Endothelial cell (in vitro differentiated cells): Measurements from ENCODE around the gene PLD2. TPM values are rescaled to one million over a fixed set of nuclear protein-coding genes. Genes with fewer than 3 reads are reported as not detected.

Source experiments
- DNase-seq: peaks from one replicate; pipeline ENCODE4 v3.0.0; 2021; ENCODE audit warnings: low spot score
- H3K27ac Mint-ChIP-seq: one replicate; pipeline ENCODE4 v1.8.0; 2021; ENCODE audit warnings: mixed read lengths, inconsistent platforms; ENCODE audit not compliant: unreplicated experiment
- H3K27me3 Mint-ChIP-seq: one replicate; pipeline ENCODE4 v1.8.0; 2021; ENCODE audit warnings: mild to moderate bottlenecking, moderate library complexity, mixed read lengths, inconsistent platforms; ENCODE audit not compliant: unreplicated experiment
- H3K36me3 Mint-ChIP-seq: one replicate; pipeline ENCODE4 v1.8.0; 2021; ENCODE audit warnings: mild to moderate bottlenecking, low read depth, mixed read lengths, inconsistent platforms; ENCODE audit not compliant: unreplicated experiment
- H3K4me1 Mint-ChIP-seq: one replicate; pipeline ENCODE4 v1.8.0; 2021; ENCODE audit warnings: mild to moderate bottlenecking, mixed read lengths, inconsistent platforms; ENCODE audit not compliant: unreplicated experiment
- H3K4me3 Mint-ChIP-seq: one replicate; pipeline ENCODE4 v1.8.0; 2021; ENCODE audit warnings: mild to moderate bottlenecking, mixed read lengths, inconsistent platforms; ENCODE audit not compliant: unreplicated experiment
- H3K9me3 Mint-ChIP-seq: one replicate; pipeline ENCODE4 v1.8.0; 2021; ENCODE audit warnings: mixed read lengths, inconsistent platforms; ENCODE audit not compliant: unreplicated experiment
- total RNA-seq: library from RNA; stranded (reverse); fragmentation: NEBNext Ultra II Directional; extraction: Animal tissue kit (Norgen Biotek cat#: 25700); gene quantifications from one replicate; pipeline ENCODE4 v1.2.1, GENCODE V29; 2021; ENCODE audit not compliant: unreplicated experiment
- TF ChIP-seq, protein P1 (sequence below): fragments of 200-600 bp; sonication (generic); IDR thresholded peaks from one replicate; pipeline ENCODE4 v1.5.0; 2021; ENCODE audit warnings: antibody characterized with exemption; ENCODE audit not compliant: unreplicated experiment

Gene PLD2
- total RNA-seq, 1 donor from 2014 or later = 86.5 TPM

GRCh38 chr17:4870855-4871254, 63.9 kb downstream of the PLD2 start:
- no peak for DNase-seq
- no peak overlapping the region for H3K27ac Mint-ChIP-seq
- H3K36me3 Mint-ChIP-seq = peaks cover 20% of the 10 kb centered on the region
- TF ChIP-seq, protein P1, sequence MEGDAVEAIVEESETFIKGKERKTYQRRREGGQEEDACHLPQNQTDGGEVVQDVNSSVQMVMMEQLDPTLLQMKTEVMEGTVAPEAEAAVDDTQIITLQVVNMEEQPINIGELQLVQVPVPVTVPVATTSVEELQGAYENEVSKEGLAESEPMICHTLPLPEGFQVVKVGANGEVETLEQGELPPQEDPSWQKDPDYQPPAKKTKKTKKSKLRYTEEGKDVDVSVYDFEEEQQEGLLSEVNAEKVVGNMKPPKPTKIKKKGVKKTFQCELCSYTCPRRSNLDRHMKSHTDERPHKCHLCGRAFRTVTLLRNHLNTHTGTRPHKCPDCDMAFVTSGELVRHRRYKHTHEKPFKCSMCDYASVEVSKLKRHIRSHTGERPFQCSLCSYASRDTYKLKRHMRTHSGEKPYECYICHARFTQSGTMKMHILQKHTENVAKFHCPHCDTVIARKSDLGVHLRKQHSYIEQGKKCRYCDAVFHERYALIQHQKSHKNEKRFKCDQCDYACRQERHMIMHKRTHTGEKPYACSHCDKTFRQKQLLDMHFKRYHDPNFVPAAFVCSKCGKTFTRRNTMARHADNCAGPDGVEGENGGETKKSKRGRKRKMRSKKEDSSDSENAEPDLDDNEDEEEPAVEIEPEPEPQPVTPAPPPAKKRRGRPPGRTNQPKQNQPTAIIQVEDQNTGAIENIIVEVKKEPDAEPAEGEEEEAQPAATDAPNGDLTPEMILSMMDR = no peak
- no peaks in the 10 kb centered on the region for H3K27me3 Mint-ChIP-seq
- H3K9me3 Mint-ChIP-seq = no peaks in the 10 kb centered on the region
- peaks cover 15% of the 10 kb centered on the region for H3K4me1 Mint-ChIP-seq
- H3K4me3 Mint-ChIP-seq = no peak overlapping the region

DNA sequence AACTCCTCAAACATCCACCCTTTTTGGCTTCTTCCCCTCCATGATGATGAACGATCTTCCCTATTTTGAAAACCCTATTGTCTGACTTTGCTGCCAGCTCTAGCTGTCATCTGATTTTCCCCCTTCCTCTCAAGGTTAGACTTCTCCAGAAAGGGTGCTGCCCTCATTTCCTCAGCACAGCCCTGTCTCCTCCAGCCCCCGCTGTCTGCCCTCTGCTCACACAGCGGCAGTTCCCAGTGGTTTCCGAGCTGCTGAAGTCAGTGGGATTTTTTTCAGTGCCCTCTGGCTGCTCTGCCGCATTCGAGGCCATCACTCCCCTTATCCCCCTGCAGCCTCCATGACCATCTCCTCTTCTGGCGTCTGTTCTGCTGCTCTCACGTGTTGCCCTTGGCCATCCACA, 65.8 kb downstream of the PLD2 start:
- Mint-ChIP-seq H3K36me3 (peaks cover 25% of the 10 kb centered on the region), H3K4me1 (peaks cover 20% of the 10 kb centered on the region), H3K4me3 (peak overlapping the region; percentile 43), H3K27me3 (peaks cover 1% of the 10 kb centered on the region), H3K9me3 (no peaks in the 10 kb centered on the region), H3K27ac (no peak overlapping the region)
- DNase-seq = no peak
- TF ChIP-seq, protein P1 = no peak

Other genes with a start within 250 kb of the PLD2 start
- not detected for gene GGT6, start 246.6 kb upstream of the PLD2 start, total RNA-seq
- gene SMTNL2, start 222.6 kb upstream of the PLD2 start, total RNA-seq = 0.59 TPM
- gene ALOX15, start 165.5 kb upstream of the PLD2 start, total RNA-seq = 17.0 TPM
- gene PELP1, start 103.0 kb upstream of the PLD2 start, total RNA-seq = 118 TPM
- gene ARRB2, start 96.5 kb upstream of the PLD2 start, total RNA-seq = 51.1 TPM
- gene MED11, start 75.7 kb upstream of the PLD2 start, total RNA-seq = 10.5 TPM
- not detected for gene ZMYND15, start 67.3 kb upstream of the PLD2 start, total RNA-seq
- 0.13 TPM for gene CXCL16, start 67.2 kb upstream of the PLD2 start, total RNA-seq
- gene TM4SF5, start 35.3 kb upstream of the PLD2 start, total RNA-seq = not detected
- gene VMO1, start 20.8 kb upstream of the PLD2 start, total RNA-seq = 2.9 TPM
- not detected for gene GLTPD2, start 18.2 kb upstream of the PLD2 start, total RNA-seq
- gene PSMB6, start 11.0 kb upstream of the PLD2 start, total RNA-seq = 185 TPM
- 176 TPM for gene MINK1, start 26.2 kb downstream of the PLD2 start, total RNA-seq
- gene C17orf107, start 92.4 kb downstream of the PLD2 start, total RNA-seq = 2.3 TPM
- gene CHRNE, start 95.9 kb downstream of the PLD2 start, total RNA-seq = 1.2 TPM
- 1.3 TPM for gene GP1BA, start 125.1 kb downstream of the PLD2 start, total RNA-seq
- 47.5 TPM for gene SLC25A11, start 132.9 kb downstream of the PLD2 start, total RNA-seq
- gene RNF167, start 133.1 kb downstream of the PLD2 start, total RNA-seq = 92.3 TPM
- 874 TPM for gene PFN1, start 141.4 kb downstream of the PLD2 start, total RNA-seq
- gene ENO3, start 144.0 kb downstream of the PLD2 start, total RNA-seq = 7.3 TPM
- gene SPAG7, start 160.7 kb downstream of the PLD2 start, total RNA-seq = 67.3 TPM
- 42.3 TPM for gene CAMTA2, start 180.5 kb downstream of the PLD2 start, total RNA-seq
- gene INCA1, start 190.4 kb downstream of the PLD2 start, total RNA-seq = 2.2 TPM
- gene KIF1C, start 190.8 kb downstream of the PLD2 start, total RNA-seq = 127 TPM
- gene SLC52A1, start 228.3 kb downstream of the PLD2 start, total RNA-seq = 0.21 TPM